Breast epithelium (tissue), 4 donors: Measurements from ENCODE around the gene CAT. TPM values are rescaled to one million over a fixed set of nuclear protein-coding genes. Genes with fewer than 3 reads are reported as not detected.

ENCODE experiments used
- DNase-seq, 2 donors: peaks; one replicate each; pipeline ENCODE4 v3.0.0-alpha.2; 2019; ENCODE audit warnings: low spot score in 2 of 2
- H3K27ac ChIP-seq, 2 donors: fragments of 200-600 bp; sonication (generic) in 1 of 2; one replicate each; pipeline ENCODE4 v1.5.1; 2016 to 2019; ENCODE audit warnings: mild to moderate bottlenecking in 1 of 2
- H3K27me3 ChIP-seq, 2 donors: fragments of 200-600 bp; sonication (generic) in 1 of 2; one replicate each; pipeline versions ENCODE4 v1.5.1 to v1.6.0; 2017 to 2019; ENCODE audit warnings: control low read depth in 1 of 2, mild to moderate bottlenecking in 1 of 2
- H3K36me3 ChIP-seq: fragments of 200-600 bp; one replicate; pipeline ENCODE4 v1.5.1; 2019
- H3K4me1 ChIP-seq, 2 donors: fragments of 200-600 bp; sonication (generic); one replicate each; pipeline ENCODE4 v1.5.1; 2016 to 2019; ENCODE audit warnings: control low read depth in 1 of 2
- H3K4me3 ChIP-seq, 3 donors: fragments of 200-600 bp; sonication (generic); 1 replicate in 2 of 3; 2 replicates in 1 of 3; pipeline ENCODE4 v1.5.1; 2016 to 2019; ENCODE audit warnings: mild to moderate bottlenecking in 3 of 3, moderate library complexity in 2 of 3
- H3K9me3 ChIP-seq, 2 donors: fragments of 200-600 bp; sonication (generic) in 1 of 2; one replicate each; pipeline ENCODE4 v1.5.1; 2016 to 2019; ENCODE audit warnings: control low read depth in 1 of 2
- POLR2A ChIP-seq: fragments of 450-650 bp; IDR thresholded peaks from one replicate; pipeline ENCODE4 v1.6.1; 2016; ENCODE audit warnings: antibody characterized with exemption, mild to moderate bottlenecking, moderate library complexity
- POLR2AphosphoS5 ChIP-seq, 3 donors: sonication (generic); formaldehyde crosslinking; IDR thresholded peaks; one replicate each; pipeline ENCODE4 v1.6.1; 2017; ENCODE audit warnings: antibody characterized with exemption in 3 of 3
- intact Hi-C: fragments of 100-400 bp; cut with DNase I; formaldehyde crosslinking; loops from one replicate; pipeline ENCODE4 v1.15.1; 2023; ENCODE audit warnings: low total_unique reads
- total RNA-seq, 3 donors: library from RNA; depleted of rRNA; stranded (reverse); fragments of >200 nt; gene quantifications; one replicate each; pipeline ENCODE4 v1.1.0, GENCODE V29; 2016
- TF ChIP-seq, protein P1 (sequence below), 3 donors: fragments of 450-650 bp; IDR thresholded peaks; one replicate each; pipeline ENCODE4 v1.5.1; 2016 to 2017; ENCODE audit warnings: antibody characterized with exemption in 3 of 3, mild to moderate bottlenecking in 3 of 3, moderate library complexity in 3 of 3

CAT gene
- total RNA-seq, 3 donors from 2014 or later: 177 to 469 (median 190) TPM

- TF ChIP-seq POLR2AphosphoS5 (IDR thresholded peaks at IDR 0.05): peak in 1 of 3 donors; percentile 21
- TF ChIP-seq, protein P1, sequence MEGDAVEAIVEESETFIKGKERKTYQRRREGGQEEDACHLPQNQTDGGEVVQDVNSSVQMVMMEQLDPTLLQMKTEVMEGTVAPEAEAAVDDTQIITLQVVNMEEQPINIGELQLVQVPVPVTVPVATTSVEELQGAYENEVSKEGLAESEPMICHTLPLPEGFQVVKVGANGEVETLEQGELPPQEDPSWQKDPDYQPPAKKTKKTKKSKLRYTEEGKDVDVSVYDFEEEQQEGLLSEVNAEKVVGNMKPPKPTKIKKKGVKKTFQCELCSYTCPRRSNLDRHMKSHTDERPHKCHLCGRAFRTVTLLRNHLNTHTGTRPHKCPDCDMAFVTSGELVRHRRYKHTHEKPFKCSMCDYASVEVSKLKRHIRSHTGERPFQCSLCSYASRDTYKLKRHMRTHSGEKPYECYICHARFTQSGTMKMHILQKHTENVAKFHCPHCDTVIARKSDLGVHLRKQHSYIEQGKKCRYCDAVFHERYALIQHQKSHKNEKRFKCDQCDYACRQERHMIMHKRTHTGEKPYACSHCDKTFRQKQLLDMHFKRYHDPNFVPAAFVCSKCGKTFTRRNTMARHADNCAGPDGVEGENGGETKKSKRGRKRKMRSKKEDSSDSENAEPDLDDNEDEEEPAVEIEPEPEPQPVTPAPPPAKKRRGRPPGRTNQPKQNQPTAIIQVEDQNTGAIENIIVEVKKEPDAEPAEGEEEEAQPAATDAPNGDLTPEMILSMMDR (IDR thresholded peaks at IDR 0.05): no peak
- TF ChIP-seq POLR2A: no peak
- peak within 1 kb of the TSS in 2 of 3 donors; percentile 27 to 36 for H3K4me3 ChIP-seq
- no peaks in the 10 kb centered on the region for H3K4me1 ChIP-seq
- intact Hi-C loops: no loop called here
- H3K9me3 ChIP-seq: no peaks in the 10 kb centered on the region
- peak within 1 kb of the TSS; percentile 52 to 79 for H3K27ac ChIP-seq
- peak in 1 of 2 donors; percentile 35 for DNase-seq
- no peaks in the 10 kb centered on the region for H3K27me3 ChIP-seq
- no peaks in the 10 kb centered on the region for H3K36me3 ChIP-seq
These were observed 75.1 kb downstream of the CAT start, which contains the start of gene ELF5 for GRCh38 chr11:34513682-34514449. Gene ELF5, minus strand, starts transcription at chr11:34513794. Its CDS starts 8,045 bp downstream, at chr11:34505749.

DNA sequence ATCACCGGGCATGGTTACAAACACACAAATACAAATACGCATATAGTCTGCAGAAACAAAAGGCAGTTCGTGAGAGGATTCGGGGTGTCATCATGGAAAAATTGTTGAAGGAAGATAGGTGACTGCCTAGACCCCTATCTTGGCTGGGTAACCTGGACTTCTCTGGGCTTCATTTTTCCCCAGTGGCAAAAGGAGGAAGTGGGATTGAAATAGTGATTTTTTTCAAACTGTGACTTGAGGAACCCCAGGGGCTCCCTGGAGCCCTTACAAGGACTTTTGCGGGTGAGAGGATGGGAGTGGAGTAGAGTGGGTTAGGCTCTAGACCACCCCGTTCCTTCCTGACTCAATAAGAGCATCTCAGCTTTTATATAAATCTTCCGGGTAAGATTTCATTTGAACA, 75.9 kb downstream of the CAT start:
- intact Hi-C loops: no loop called here
- TF ChIP-seq, protein P1 (IDR thresholded peaks at IDR 0.05): no peak
- TF ChIP-seq POLR2AphosphoS5 (IDR thresholded peaks at IDR 0.05): no peak
- no peak for TF ChIP-seq POLR2A
- Histone ChIP-seq H3K27ac (peak overlapping the region in 1 of 2 donors; percentile 79), H3K4me3 (no peak overlapping the region), H3K27me3 (no peaks in the 10 kb centered on the region), H3K4me1 (no peaks in the 10 kb centered on the region), H3K36me3 (no peaks in the 10 kb centered on the region), H3K9me3 (no peaks in the 10 kb centered on the region)
- no peak for DNase-seq

GRCh38 chr11:34516247-34517040, 77.7 kb downstream of the CAT start:
- Histone ChIP-seq H3K36me3 (no peaks in the 10 kb centered on the region), H3K4me1 (no peaks in the 10 kb centered on the region), H3K27ac (no peak overlapping the region), H3K9me3 (no peaks in the 10 kb centered on the region), H3K27me3 (no peaks in the 10 kb centered on the region), H3K4me3 (no peak overlapping the region)
- TF ChIP-seq, protein P1 (IDR thresholded peaks at IDR 0.05): no peak
- TF ChIP-seq POLR2A: no peak
- no peak for TF ChIP-seq POLR2AphosphoS5 (IDR thresholded peaks at IDR 0.05)
- intact Hi-C loops: no loop called here
- no peak for DNase-seq

GRCh38 chr11:34519595-34520235, 81.0 kb downstream of the CAT start:
- H3K27me3 ChIP-seq: no peaks in the 10 kb centered on the region
- no peak for TF ChIP-seq POLR2A
- TF ChIP-seq, protein P1 (IDR thresholded peaks at IDR 0.05): no peak
- no peak for DNase-seq
- H3K36me3 ChIP-seq: no peaks in the 10 kb centered on the region
- H3K27ac ChIP-seq: no peak overlapping the region
- no peak overlapping the region for H3K4me3 ChIP-seq
- intact Hi-C loops: no loop called here
- no peaks in the 10 kb centered on the region for H3K9me3 ChIP-seq
- no peaks in the 10 kb centered on the region for H3K4me1 ChIP-seq
